A549 (cell line): ENCODE data around the gene NHLH1.

Source experiments
- EP300 ChIP-seq, 2 experiments: fragments of >200 bp; sonication (Bioruptor Twin); formaldehyde crosslinking; IDR thresholded peaks; 2 replicates in 1 of 2; 3 replicates in 1 of 2; pipeline ENCODE4 v1.6.1; 2016 to 2017
- FOSL2 ChIP-seq, 2 experiments: fragments of 450-650 bp in 1 of 2; fragments of >200 bp in 1 of 2; sonication (Bioruptor Twin) in 1 of 2; formaldehyde crosslinking; IDR thresholded peaks; 2 replicates each; pipeline versions ENCODE4 v1.5.0 to v1.6.1; 2016 to 2020; ENCODE audit warnings: mild to moderate bottlenecking in 1 of 2, moderate library complexity in 1 of 2
- JUN ChIP-seq, 2 experiments: fragments of >200 bp; sonication (Bioruptor Twin); formaldehyde crosslinking; IDR thresholded peaks; 2 replicates in 1 of 2; 3 replicates in 1 of 2; pipeline ENCODE4 v1.6.1; 2016 to 2017
- PHF8 ChIP-seq: fragments of 200-600 bp; sonication (generic); IDR thresholded peaks from 2 replicates; pipeline ENCODE4 v1.6.1; 2016; ENCODE audit warnings: low read depth, mild to moderate bottlenecking, antibody characterized with exemption, moderate library complexity, borderline replicate concordance
- RAD21 ChIP-seq, 2 experiments: fragments of >200 bp in 1 of 2; sonication (Bioruptor Twin) in 1 of 2; formaldehyde crosslinking in 1 of 2; IDR thresholded peaks in 1 of 2; conservative IDR thresholded peaks in 1 of 2; 2 replicates in 1 of 2; 3 replicates in 1 of 2; pipeline ENCODE4 v1.6.1; 2012 to 2018; ENCODE audit warnings: inconsistent platforms in 1 of 2
- RFX5 ChIP-seq: fragments of 450-650 bp; IDR thresholded peaks from 2 replicates; pipeline ENCODE4 v1.7.1; 2014; ENCODE audit warnings: antibody characterized with exemption, mild to moderate bottlenecking, moderate library complexity
- TF ChIP-seq, protein P1 (sequence below): fragments of >200 bp; sonication (Bioruptor Twin); formaldehyde crosslinking; IDR thresholded peaks from 3 replicates; pipeline ENCODE4 v1.5.1; 2016
- TF ChIP-seq, protein P2 (sequence below): fragments of 450-650 bp; IDR thresholded peaks from 2 replicates; pipeline ENCODE4 v1.6.1; 2014; ENCODE audit warnings: antibody characterized with exemption
- TF ChIP-seq, protein P3 (sequence below): fragments of 200-600 bp; sonication (generic); IDR thresholded peaks from 2 replicates; pipeline ENCODE4 v1.6.1; 2016; ENCODE audit warnings: antibody characterized with exemption, mild to moderate bottlenecking, moderate library complexity

DNA sequence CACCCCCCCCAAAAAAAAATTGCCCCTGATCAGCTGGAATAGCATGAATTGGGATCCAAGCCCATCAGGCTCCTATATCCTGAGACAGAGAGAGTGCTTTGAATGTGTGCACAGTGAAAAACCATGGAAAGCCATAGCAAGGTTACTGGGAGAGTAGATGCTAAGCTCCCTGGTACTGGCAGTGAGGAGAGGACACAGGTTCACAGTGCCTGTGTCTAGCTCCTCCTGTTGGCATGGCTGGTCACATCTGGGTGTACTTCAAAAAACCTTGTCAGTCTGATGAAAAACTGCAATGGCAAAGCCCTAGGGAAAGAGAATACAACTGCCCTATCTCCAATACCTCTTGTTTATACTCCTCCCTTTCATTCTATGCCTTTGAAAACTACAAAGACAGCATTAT, 36.8 kb upstream of the NHLH1 start:
- TF ChIP-seq JUN (IDR thresholded peaks at IDR 0.05) (no peak), EP300 (IDR thresholded peaks at IDR 0.05) (no peak), RAD21 (conservative IDR thresholded peaks at IDR 0.05 in 1 of 2, IDR thresholded peaks at IDR 0.05 in 1 of 2) (no peak), PHF8 (no peak), RFX5 (no peak), FOSL2 (IDR thresholded peaks at IDR 0.05) (no peak), FOSL2 (CRISPR knock-in tag; IDR thresholded peaks at IDR 0.05) (no peak)
- TF ChIP-seq, protein P1, sequence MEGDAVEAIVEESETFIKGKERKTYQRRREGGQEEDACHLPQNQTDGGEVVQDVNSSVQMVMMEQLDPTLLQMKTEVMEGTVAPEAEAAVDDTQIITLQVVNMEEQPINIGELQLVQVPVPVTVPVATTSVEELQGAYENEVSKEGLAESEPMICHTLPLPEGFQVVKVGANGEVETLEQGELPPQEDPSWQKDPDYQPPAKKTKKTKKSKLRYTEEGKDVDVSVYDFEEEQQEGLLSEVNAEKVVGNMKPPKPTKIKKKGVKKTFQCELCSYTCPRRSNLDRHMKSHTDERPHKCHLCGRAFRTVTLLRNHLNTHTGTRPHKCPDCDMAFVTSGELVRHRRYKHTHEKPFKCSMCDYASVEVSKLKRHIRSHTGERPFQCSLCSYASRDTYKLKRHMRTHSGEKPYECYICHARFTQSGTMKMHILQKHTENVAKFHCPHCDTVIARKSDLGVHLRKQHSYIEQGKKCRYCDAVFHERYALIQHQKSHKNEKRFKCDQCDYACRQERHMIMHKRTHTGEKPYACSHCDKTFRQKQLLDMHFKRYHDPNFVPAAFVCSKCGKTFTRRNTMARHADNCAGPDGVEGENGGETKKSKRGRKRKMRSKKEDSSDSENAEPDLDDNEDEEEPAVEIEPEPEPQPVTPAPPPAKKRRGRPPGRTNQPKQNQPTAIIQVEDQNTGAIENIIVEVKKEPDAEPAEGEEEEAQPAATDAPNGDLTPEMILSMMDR, result no peak
- TF ChIP-seq, protein P2, sequence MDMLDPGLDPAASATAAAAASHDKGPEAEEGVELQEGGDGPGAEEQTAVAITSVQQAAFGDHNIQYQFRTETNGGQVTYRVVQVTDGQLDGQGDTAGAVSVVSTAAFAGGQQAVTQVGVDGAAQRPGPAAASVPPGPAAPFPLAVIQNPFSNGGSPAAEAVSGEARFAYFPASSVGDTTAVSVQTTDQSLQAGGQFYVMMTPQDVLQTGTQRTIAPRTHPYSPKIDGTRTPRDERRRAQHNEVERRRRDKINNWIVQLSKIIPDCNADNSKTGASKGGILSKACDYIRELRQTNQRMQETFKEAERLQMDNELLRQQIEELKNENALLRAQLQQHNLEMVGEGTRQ, result no peak
- TF ChIP-seq, protein P3, sequence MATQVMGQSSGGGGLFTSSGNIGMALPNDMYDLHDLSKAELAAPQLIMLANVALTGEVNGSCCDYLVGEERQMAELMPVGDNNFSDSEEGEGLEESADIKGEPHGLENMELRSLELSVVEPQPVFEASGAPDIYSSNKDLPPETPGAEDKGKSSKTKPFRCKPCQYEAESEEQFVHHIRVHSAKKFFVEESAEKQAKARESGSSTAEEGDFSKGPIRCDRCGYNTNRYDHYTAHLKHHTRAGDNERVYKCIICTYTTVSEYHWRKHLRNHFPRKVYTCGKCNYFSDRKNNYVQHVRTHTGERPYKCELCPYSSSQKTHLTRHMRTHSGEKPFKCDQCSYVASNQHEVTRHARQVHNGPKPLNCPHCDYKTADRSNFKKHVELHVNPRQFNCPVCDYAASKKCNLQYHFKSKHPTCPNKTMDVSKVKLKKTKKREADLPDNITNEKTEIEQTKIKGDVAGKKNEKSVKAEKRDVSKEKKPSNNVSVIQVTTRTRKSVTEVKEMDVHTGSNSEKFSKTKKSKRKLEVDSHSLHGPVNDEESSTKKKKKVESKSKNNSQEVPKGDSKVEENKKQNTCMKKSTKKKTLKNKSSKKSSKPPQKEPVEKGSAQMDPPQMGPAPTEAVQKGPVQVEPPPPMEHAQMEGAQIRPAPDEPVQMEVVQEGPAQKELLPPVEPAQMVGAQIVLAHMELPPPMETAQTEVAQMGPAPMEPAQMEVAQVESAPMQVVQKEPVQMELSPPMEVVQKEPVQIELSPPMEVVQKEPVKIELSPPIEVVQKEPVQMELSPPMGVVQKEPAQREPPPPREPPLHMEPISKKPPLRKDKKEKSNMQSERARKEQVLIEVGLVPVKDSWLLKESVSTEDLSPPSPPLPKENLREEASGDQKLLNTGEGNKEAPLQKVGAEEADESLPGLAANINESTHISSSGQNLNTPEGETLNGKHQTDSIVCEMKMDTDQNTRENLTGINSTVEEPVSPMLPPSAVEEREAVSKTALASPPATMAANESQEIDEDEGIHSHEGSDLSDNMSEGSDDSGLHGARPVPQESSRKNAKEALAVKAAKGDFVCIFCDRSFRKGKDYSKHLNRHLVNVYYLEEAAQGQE, result no peak
